ENCODE data around the gene DNAJC4.
"Not testable (repeated sequence)": the region's sequence is repeated elsewhere in the genome, so short reads cannot be mapped to it uniquely, and the experiment has no call there.

DNAJC4 gene

DNA sequence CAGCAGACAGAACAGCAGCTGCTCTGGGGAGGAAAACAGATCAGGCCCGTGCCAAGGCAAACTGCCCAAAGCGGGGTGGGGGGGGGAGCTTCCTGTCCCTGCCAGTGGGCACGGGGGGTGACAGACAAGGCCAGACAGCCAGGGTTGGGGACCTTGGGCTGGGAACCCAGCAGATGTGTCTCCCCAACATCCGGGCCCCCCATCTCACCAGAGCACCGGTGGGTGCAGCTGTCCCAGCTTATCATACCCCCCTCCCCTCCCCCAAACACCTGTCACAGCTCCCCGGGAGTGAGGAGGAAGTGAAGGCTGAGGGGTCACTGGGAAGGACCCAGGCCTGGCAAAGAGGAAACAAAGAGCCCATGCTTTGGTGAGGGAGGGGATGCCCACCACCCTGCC lies 15.1 kb downstream of the DNAJC4 start:
- H3K9me2 ChIP-seq (replicated peaks; ENCODE audit: insufficient read depth, low read length): no peaks in the 10 kb centered on the region
- H3K4me2 ChIP-seq (ENCODE audit: low read depth, low read length): peak overlapping the region; percentile 84
- H3K79me2 ChIP-seq (ENCODE audit: low read length): peaks cover 40% of the 10 kb centered on the region
- H3K4me1 ChIP-seq (ENCODE audit: low read length): peaks cover 9% of the 10 kb centered on the region
- peaks cover 3% of the 10 kb centered on the region; the same call in 1 of the 2 replicates for H3K27me3 ChIP-seq (replicated peaks; ENCODE audit: insufficient read depth, low read length)
- peak overlapping the region; percentile 86 for H3K9ac ChIP-seq (ENCODE audit: low read length)
- peaks cover 15% of the 10 kb centered on the region for H3F3A ChIP-seq (ENCODE audit: insufficient read depth, low read length)
- H3K9me3 ChIP-seq (replicated peaks; ENCODE audit: insufficient read depth, low read length): no peaks in the 10 kb centered on the region
- TF ChIP-seq, protein P1, sequence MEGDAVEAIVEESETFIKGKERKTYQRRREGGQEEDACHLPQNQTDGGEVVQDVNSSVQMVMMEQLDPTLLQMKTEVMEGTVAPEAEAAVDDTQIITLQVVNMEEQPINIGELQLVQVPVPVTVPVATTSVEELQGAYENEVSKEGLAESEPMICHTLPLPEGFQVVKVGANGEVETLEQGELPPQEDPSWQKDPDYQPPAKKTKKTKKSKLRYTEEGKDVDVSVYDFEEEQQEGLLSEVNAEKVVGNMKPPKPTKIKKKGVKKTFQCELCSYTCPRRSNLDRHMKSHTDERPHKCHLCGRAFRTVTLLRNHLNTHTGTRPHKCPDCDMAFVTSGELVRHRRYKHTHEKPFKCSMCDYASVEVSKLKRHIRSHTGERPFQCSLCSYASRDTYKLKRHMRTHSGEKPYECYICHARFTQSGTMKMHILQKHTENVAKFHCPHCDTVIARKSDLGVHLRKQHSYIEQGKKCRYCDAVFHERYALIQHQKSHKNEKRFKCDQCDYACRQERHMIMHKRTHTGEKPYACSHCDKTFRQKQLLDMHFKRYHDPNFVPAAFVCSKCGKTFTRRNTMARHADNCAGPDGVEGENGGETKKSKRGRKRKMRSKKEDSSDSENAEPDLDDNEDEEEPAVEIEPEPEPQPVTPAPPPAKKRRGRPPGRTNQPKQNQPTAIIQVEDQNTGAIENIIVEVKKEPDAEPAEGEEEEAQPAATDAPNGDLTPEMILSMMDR (IDR thresholded peaks at IDR 0.05; ENCODE audit: low read length): no peak
- TF ChIP-seq EZH2phosphoT487 (IDR thresholded peaks at IDR 0.05; ENCODE audit: low read length) (no peak), EZH2 (optimal IDR thresholded peaks at IDR 0.05; ENCODE audit: low read depth, low read length) (no peak)
- no peaks in the 10 kb centered on the region for H3K36me3 ChIP-seq (replicated peaks; ENCODE audit: insufficient read depth, low read length)
- DNase-seq: peak; percentile 29
- peak overlapping the region; percentile 99 for H3K4me3 ChIP-seq (ENCODE audit: low read length)
- H4K20me1 ChIP-seq (ENCODE audit: insufficient read depth, low read length): no peaks in the 10 kb centered on the region
- peak overlapping the region; percentile 47; the same call in 1 of the 2 replicates for H3K27ac ChIP-seq (ENCODE audit: low read length)
- no peak overlapping the region for H2AFZ ChIP-seq (ENCODE audit: low read length)

DNA sequence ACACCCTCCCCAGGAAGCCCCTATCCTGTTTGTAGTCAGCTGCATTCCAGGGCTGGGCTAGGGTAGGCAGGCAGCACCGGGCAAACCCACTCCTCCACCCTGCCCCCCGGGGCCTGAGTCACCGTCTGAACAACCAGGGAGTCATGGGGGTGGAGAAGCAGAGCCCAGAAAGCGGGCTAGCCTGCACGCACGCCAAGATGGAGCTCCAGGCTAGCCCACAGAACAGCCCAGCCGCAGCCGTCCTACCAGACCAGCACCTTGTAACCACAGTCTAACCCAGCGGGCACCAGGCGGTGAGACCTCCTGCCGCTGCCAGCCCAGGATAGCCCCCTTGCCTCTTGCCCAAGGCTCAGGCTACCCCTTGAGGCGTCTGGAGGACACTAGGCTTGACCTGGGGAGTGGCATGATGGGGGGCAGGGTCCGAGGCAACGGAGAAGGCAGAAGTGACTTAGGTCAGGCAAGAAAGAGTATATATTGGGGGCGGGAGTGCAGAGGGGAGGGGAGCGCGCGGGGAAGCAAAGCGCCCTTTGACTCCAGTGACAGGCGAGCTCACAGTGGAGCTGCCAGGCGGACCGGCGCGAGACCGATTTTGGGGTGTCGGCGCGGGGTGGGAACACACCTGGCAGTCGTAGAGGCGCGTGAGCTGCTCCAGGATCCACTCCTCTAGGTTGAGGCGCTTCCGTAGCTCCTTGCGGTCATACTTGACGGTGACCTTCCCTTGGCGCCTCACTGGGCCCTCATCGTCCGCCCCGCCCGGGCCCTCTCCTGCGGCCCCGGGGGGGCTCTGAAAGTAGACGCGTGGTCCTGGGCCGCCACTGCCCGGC lies 15.7 kb downstream of the DNAJC4 start:
- TF ChIP-seq EZH2phosphoT487 (IDR thresholded peaks at IDR 0.05; ENCODE audit: low read length) (no peak), EZH2 (optimal IDR thresholded peaks at IDR 0.05; ENCODE audit: low read depth, low read length) (no peak)
- TF ChIP-seq, protein P1 (IDR thresholded peaks at IDR 0.05; ENCODE audit: low read length): no peak
- Histone ChIP-seq H3K36me3 (replicated peaks; ENCODE audit: insufficient read depth, low read length) (no peaks in the 10 kb centered on the region), H3K4me1 (ENCODE audit: low read length) (peaks cover 6% of the 10 kb centered on the region; the same call in 1 of the 2 replicates), H4K20me1 (ENCODE audit: insufficient read depth, low read length) (no peaks in the 10 kb centered on the region), H3K27ac (ENCODE audit: low read length) (peak overlapping the region; percentile 47; the same call in 1 of the 2 replicates), H3K79me2 (ENCODE audit: low read length) (peaks cover 40% of the 10 kb centered on the region), H3K9ac (ENCODE audit: low read length) (peak overlapping the region; percentile 86), H3K9me3 (replicated peaks; ENCODE audit: insufficient read depth, low read length) (no peaks in the 10 kb centered on the region), H3K4me2 (ENCODE audit: low read depth, low read length) (peak overlapping the region; percentile 84), H3K27me3 (replicated peaks; ENCODE audit: insufficient read depth, low read length) (peaks cover 5% of the 10 kb centered on the region; the same call in 1 of the 2 replicates), H3K4me3 (ENCODE audit: low read length) (peak overlapping the region; percentile 99), H3F3A (ENCODE audit: insufficient read depth, low read length) (peaks cover 13% of the 10 kb centered on the region), H2AFZ (ENCODE audit: low read length) (0 out of 2 replicates have a peak overlapping the region, but pooled peaks have one; percentile 34), H3K9me2 (replicated peaks; ENCODE audit: insufficient read depth, low read length) (no peaks in the 10 kb centered on the region)
- peak; percentile 55 for DNase-seq

DNA sequence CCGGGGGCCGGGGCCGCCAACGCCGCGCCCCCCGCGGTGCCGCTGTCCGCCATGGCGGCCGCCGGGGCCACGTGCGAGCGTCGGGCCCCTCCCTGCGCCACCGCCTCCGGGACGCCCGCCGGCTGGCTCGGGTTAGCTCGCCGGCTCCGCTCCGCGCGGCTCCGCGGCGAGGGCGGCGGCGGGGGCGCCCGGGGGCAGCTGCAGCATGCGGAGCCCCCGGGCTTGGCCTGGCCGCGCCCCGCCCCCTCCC lies 16.2 kb downstream of the DNAJC4 start:
- H3K27me3 ChIP-seq (replicated peaks; ENCODE audit: insufficient read depth, low read length); H3K4me2 ChIP-seq (ENCODE audit: low read depth, low read length); H3K9ac ChIP-seq (ENCODE audit: low read length); H3K9me3 ChIP-seq (replicated peaks; ENCODE audit: insufficient read depth, low read length); DNase-seq; H3K4me1 ChIP-seq (ENCODE audit: low read length); H3K4me3 ChIP-seq (ENCODE audit: low read length); H4K20me1 ChIP-seq (ENCODE audit: insufficient read depth, low read length); H3K9me2 ChIP-seq (replicated peaks; ENCODE audit: insufficient read depth, low read length); H3K27ac ChIP-seq (ENCODE audit: low read length); H3K36me3 ChIP-seq (replicated peaks; ENCODE audit: insufficient read depth, low read length); H2AFZ ChIP-seq (ENCODE audit: low read length): not testable (repeated sequence)
- Histone ChIP-seq H3K79me2 (ENCODE audit: low read length) (peaks cover 39% of the 10 kb centered on the region), H3F3A (ENCODE audit: insufficient read depth, low read length) (peaks cover 13% of the 10 kb centered on the region; the same call in 1 of the 2 replicates)
